OCI-M1 (cell line): ENCODE data around the gene IGSF10.
A peak's percentile ranks its signal among the peaks of the same experiment; 100 is the strongest.

Experiments
- DNase-seq: peaks from one replicate; lab custom pipeline; 2025; lab: John Stamatoyannopoulos, UW

Gene IGSF10

DNA sequence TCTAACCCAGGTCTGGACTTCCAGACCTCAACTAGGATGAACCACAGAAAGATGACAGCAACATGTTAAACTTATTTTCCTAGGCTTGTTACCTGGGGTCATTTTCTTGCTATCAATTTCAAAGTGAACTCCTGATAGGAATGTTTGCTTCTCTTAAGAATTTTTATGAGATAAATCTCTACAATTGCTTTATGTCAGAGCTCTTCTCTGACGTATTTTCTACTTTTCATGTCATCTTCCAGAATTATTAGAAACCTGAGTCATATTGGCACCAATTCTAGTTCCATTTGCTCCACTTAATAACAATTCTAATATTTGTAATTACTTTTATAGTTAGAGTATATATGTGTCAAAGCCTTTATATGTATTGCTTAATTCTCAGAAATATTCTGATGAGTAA is 2.1 kb upstream of the IGSF10 start:
- no peak for DNase-seq

- DNase-seq, result no peak
Measured at GRCh38 chr3:151462278-151462780, 1.5 kb upstream of the IGSF10 start.

GRCh38 chr3:151460228-151460627 is 633 bp downstream of the IGSF10 start:
- DNase-seq, result no peak

DNA sequence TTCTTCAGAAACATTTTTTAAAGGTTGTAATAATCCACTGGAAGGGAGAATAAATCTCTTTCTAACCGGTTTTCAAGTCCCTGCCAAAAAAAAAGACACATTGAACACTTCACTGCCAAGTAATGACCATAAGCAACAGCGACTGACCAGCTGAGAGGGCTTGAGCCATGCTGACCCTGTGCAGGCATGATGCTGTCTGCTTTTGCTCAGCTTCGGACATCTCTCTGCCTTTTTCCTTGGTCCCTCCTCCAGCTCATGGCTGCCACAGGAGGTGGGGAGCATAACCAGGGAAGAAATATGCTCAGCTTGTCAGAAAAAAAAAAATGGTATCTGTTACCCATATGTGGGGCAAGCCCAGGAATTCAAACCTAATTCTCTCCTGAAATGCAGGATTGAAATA is 1.5 kb downstream of the IGSF10 start:
- DNase-seq, result no peak

- no peak for DNase-seq
Measured at GRCh38 chr3:151456065-151456464, 4.8 kb downstream of the IGSF10 start.

DNA sequence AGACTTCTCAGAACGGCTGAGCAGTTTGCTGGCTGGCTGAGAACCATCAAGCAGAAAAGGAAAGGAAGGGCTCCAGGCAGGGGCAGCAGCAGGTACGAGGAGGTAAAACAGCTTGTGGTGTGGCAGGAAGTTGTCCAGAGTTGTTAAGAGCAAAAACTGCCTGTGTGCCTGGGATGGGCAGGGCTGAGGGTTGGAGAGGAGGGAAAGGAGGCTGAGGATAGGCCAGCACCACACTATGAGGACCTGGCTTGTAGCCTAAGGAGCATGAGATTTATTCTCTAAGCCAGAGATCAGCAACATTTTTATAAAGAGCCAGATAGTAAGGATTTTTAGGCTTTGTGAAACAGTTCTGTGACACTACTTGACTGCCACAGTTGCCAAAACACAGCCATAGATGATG is 8.0 kb downstream of the IGSF10 start:
- no peak for DNase-seq

DNA sequence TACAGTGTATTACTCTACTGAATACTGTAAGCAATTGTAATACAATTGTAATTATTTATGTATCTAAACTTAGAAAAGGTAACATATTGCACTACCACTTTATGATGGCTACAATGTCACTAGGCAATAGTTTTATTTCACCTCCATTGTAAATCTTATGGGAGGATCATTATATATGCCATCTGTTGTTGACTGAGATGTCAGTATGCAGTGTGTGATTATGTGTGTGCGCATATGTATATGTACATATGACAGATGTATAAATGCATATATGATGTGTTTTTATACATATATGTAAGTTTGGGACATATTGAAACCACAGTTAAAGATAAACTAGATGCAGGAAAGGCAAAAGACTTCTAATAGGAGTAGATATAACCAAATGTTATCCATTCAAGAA is 8.5 kb downstream of the IGSF10 start:
- DNase-seq, result no peak

DNA sequence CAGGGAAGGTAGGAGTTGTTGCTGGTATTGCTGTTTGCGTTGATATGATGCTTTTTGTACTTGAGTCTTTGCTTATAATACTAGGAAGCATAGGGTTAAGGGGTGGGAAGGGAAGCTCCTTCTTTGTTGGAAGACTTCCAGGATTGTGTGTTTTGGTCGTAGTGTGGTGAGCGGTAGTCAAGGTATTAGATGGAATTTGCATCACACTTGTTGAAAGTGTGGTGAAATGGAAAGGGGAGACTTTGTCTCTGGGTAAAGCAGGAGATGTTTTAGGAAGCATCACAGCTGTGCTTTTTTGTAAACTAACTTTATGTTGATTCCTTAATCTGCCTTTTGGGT is 14.9 kb downstream of the IGSF10 start:
- no peak for DNase-seq

GRCh38 chr3:151445273-151446001 is 15.4 kb downstream of the IGSF10 start:
- DNase-seq, result peak; percentile 50

- peak; percentile 2 for DNase-seq
Measured at GRCh38 chr3:151443583-151443982, 17.3 kb downstream of the IGSF10 start.

DNA sequence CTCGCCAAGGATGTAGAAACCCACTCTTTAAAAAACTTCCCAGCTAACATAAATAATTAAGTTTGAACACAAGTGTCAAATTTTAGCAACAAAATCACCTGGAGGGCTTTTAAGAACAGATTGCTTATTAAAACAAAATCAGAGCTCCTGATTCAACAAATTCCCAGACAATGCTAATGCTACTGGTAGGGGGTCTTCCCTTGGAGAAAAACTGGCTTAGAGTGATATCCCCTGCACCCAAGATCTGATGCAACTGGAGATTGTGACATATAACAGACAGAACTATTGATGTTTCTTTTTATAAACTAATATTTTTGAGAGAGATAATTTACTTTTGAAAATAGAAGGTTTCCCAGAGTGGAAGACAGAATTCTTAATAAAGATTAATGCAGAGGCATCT is 19.9 kb downstream of the IGSF10 start:
- no peak for DNase-seq

GRCh38 chr3:151439652-151440125 is 21.2 kb downstream of the IGSF10 start:
- peak; percentile 83 for DNase-seq

GRCh38 chr3:151437906-151438305 is 23.0 kb downstream of the IGSF10 start:
- DNase-seq, result no peak

DNA sequence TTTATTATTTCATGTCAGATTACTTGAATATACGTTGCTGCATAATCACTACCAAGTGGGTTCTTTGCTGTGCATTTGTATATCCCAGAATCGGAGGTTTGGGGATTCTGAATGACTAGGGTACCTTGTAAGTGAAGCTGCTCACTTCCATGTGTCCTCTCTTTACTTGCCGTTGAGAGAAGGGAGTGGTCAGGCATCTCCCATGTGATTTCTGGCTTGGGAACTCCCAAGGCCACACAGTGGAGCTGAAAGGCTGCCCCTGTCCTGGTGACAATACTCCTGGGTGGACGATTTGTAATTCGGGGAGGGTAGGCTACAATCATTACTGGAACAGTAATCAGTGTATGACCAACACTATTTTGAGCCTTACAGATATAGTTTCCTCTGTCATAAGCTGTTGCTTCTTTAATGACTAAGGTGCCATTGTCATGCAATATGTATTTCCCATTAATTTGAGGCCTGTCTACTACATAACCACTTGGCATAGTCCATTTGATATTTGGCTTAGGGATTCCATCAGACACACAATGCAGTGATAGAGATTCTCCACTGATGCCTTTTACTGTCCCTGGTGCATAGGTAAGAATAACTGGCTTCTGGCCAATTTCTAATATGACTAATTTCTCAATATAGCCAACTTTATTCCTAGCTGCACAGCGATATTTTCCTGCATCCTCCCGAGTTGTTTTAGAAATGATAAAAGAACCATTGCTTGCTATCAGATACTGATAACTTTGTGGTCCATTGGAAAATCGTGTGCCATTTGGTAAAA is 24.0 kb downstream of the IGSF10 start:
- no peak for DNase-seq

- no peak for DNase-seq
Measured at GRCh38 chr3:151434151-151434890, 26.5 kb downstream of the IGSF10 start.

DNA sequence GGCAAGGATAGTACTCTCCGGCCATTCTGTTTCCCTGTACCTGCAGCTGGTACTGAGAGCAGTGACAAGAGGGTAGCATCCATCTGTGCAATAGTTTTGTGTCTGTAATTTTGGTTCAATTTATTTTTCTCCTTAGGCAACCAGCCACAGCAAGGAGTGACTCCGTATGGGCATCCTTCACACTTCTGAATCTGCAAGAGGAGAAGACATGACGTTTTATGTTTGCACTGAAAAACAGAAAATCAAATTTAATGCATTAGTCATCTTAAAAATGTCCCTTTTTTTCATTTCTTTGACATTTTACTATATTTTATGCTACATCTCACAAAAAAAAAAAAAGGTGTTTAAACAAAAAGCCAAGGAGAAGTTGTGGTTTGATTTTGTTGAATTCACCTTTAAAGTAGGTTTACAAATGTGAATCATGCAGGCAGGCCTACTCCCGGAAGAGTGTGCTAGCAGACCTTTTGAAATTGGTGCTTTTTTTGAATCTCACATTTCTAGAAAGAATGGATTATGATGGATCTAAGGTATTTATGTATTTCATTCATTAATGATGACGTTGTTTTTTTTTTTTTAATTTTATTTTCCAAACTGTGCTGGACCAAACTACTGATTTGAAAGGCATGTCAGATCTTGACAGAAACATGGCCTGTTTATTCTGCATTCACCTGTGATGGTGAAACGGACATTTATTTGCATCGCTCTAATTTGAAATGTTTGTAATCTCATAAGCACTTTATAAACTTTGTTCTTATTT is 28.1 kb downstream of the IGSF10 start:
- DNase-seq, result no peak

GRCh38 chr3:151431940-151432339 is 28.9 kb downstream of the IGSF10 start:
- DNase-seq, result peak; percentile 84

DNA sequence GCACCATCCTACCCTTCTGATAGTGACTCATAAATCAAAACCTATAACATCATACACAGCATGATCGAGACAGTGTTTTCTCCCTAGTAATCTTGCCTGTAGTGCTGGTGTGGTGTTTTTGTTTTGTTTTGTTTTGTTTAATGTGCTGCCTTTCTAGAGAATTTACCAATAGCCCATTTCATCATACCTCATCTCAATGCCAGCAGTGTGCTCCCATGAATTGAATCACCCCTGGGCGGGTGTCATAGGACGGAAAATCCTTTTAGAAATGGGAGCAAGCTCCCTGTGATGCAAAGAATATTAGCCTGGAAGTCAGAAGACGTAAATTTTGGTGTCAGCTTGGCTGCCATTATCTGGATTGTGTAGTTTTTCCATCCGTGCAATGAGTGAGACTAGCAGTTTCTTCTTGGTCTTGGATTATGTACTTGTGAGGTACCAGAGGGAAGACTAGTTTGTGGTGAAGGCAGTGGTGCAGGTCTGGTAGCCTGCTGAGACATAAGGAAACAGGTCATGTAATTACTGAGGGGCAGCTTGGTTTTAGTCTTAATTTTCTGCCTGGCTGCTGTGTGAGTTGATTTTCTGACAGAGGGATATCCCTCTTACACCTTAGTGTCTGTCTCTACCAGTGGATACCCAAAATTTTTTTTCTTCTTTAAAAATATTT is 29.9 kb downstream of the IGSF10 start:
- DNase-seq, result no peak

DNA sequence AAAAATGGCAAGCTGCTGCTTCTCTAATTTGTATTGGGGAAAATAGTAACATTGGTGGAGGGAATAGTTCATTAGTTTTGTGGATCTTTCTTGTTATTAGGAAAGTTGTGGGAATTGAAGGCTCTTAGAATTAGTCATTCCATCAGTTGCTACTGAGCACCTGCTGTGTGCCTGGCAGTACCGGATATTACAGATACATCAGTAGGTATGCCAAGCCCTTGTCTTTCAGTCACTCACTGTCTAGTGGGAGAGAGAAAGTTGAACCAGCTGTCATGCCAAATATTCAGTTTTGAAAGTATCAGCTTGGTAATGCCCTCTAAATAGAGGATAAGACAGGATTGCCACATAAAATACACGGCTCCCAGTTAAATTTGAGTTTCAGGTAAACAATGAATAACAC is 32.5 kb downstream of the IGSF10 start:
- no peak for DNase-seq

GRCh38 chr3:151426341-151426657 is 34.6 kb downstream of the IGSF10 start:
- peak; percentile 39 for DNase-seq

GRCh38 chr3:151425627-151426340 is 35.1 kb downstream of the IGSF10 start:
- DNase-seq, result peak; percentile 17
